Large intestine (tissue), 3 donors: ENCODE results near the gene SMAD3. TPM values are rescaled to one million over a fixed set of nuclear protein-coding genes. Genes with fewer than 3 reads are reported as not detected.

ENCODE experiments used
- DNase-seq, 2 donors: peaks; one replicate each; pipeline versions ENCODE4 v3.0.0 to v3.0.0-alpha.2; 2013
- H3K27ac ChIP-seq: one replicate; pipeline ENCODE4 v1.5.1; 2013; ENCODE audit warnings: low read length
- H3K27me3 ChIP-seq: 2 replicates; pipeline ENCODE4 v1.6.1; 2013; ENCODE audit warnings: low read length; ENCODE audit not compliant: control insufficient read depth, insufficient read depth
- H3K36me3 ChIP-seq: 2 replicates; pipeline ENCODE4 v1.6.1; 2013; ENCODE audit warnings: low read length; ENCODE audit not compliant: control insufficient read depth, insufficient read depth
- H3K4me1 ChIP-seq: one replicate; pipeline ENCODE4 v1.6.1; 2013; ENCODE audit warnings: low read length; ENCODE audit not compliant: control insufficient read depth, insufficient read depth
- H3K4me3 ChIP-seq: one replicate; pipeline ENCODE4 v1.5.1; 2013; ENCODE audit warnings: low read length
- H3K9me3 ChIP-seq: one replicate; pipeline ENCODE4 v1.6.1; 2013; ENCODE audit warnings: mild to moderate bottlenecking, low read depth, low read length, moderate library complexity; ENCODE audit not compliant: control insufficient read depth
- WGBS: methylation state at CpG from one replicate; pipeline ENCODE4 v1.1.5; 2013; ENCODE audit warnings: low lambda C conversion rate; ENCODE audit not compliant: insufficient coverage; 5-methylcytosine and 5-hydroxymethylcytosine counted together
- polyA plus RNA-seq: library from polyadenylated mRNA; unstranded; fragments of 120-200 nt; gene quantifications from one replicate; pipeline ENCODE4 v1.2.1, GENCODE V29; 2013

Gene SMAD3
- polyA plus RNA-seq, 1 donor = 29.4 TPM

GRCh38 chr15:67156426-67156825 lies 91.0 kb downstream of the SMAD3 start:
- Histone ChIP-seq H3K4me1 (peaks cover 4% of the 10 kb centered on the region), H3K9me3 (no peaks in the 10 kb centered on the region), H3K36me3 (peaks cover 14% of the 10 kb centered on the region), H3K4me3 (no peak overlapping the region), H3K27ac (no peak overlapping the region), H3K27me3 (no peaks in the 10 kb centered on the region)
- no CpG with 5 or more reads among the region's 2 CpGs for WGBS
- DNase-seq = no peak

DNA sequence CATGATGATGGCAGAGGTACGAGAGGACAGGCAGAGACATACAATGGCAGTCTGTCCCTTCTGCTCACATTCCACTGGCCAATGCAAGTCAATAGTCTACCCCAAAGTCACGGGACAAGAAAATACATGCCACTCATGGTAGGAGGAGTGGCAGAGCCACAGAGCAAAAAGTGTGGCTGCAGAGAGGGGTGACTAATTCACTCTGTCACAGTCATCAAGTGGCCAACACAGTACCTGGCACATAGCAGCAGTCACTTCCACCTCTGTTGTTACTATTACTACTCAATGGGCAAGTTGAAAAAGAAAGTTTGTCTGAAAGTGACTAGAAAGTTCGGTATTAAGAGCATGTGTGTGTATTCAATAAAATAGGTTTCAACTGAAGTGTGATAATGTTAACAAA lies 91.4 kb downstream of the SMAD3 start:
- H3K27ac ChIP-seq = no peak overlapping the region
- peaks cover 6% of the 10 kb centered on the region for H3K4me1 ChIP-seq
- no peak for DNase-seq
- no peaks in the 10 kb centered on the region for H3K27me3 ChIP-seq
- no CpG with 5 or more reads among the region's 3 CpGs for WGBS
- H3K36me3 ChIP-seq = peaks cover 14% of the 10 kb centered on the region
- H3K9me3 ChIP-seq = no peaks in the 10 kb centered on the region
- no peak overlapping the region for H3K4me3 ChIP-seq

DNA sequence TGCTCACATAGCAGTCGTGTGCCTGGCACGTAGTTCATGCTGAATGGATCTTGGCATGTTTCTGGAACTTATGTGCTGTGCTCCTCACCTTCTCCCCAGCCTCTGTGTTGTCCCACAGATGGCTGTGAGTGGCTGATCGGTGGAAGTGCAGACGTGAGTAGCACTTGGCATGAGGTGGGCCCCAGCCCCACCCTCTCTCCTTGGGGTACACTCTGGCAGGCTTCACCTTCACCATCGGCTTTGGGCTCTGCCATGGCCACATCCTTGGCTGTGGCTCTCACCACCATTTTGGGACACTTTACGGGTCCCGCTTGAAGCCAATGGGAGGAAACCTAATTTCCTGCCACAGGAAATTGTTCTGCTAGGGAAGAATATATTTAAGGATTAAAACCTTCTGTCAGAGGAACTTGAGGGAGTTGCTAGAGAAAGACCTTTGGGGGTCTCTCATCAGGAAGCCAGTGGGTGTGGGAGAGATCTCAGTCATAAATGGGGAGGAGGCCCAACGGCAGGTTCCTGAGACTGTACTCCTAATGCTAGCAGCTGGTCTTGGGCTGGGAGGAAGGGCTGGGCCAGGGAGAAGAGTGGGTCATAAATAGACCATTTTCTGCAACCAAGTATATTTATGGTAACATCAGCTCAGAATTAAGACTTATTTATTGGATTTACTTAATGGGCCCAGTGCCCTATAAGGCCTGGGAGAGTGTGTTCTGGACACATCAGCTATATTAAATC lies 92.3 kb downstream of the SMAD3 start:
- peaks cover 12% of the 10 kb centered on the region for H3K36me3 ChIP-seq
- DNase-seq = no peak
- no peaks in the 10 kb centered on the region for H3K9me3 ChIP-seq
- H3K27me3 ChIP-seq = no peaks in the 10 kb centered on the region
- peaks cover 11% of the 10 kb centered on the region for H3K4me1 ChIP-seq
- no CpG with 5 or more reads among the region's 8 CpGs for WGBS
- no peak overlapping the region for H3K4me3 ChIP-seq
- no peak overlapping the region for H3K27ac ChIP-seq

DNA sequence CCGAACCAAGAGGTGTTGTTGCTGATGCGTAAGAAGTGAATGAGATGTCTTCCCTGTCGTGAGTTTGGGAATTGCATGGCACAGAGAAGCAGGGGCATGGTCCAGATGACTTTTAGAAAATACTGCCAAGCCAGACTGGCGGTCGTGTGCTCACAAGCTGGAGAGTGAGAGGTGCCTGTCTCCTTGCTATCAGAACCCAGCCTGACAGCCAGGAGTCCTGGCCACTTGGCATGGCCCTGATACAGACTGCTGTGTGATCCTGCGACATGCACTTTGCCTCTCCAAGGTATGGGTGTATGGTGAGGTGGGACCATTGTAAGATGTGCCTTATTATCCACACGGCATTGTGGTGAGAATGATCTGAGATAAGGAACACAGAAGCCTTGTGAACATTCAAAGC lies 93.0 kb downstream of the SMAD3 start:
- 100% methylated on average over 1 of the region's 7 CpGs for WGBS
- DNase-seq = no peak
- peaks cover 12% of the 10 kb centered on the region for H3K36me3 ChIP-seq

GRCh38 chr15:67161412-67161811 lies 96.0 kb downstream of the SMAD3 start:
- WGBS = no CpG with 5 or more reads among the region's 5 CpGs
- Histone ChIP-seq H3K9me3 (no peaks in the 10 kb centered on the region), H3K27me3 (no peaks in the 10 kb centered on the region), H3K4me3 (no peak overlapping the region), H3K36me3 (peaks cover 20% of the 10 kb centered on the region), H3K4me1 (peaks cover 15% of the 10 kb centered on the region), H3K27ac (peak overlapping the region; percentile 81)
- no peak for DNase-seq

More for the DNA sequence above, 93.0 kb downstream of the SMAD3 start:
- H3K9me3 ChIP-seq = no peaks in the 10 kb centered on the region
- no peak overlapping the region for H3K27ac ChIP-seq
- H3K4me3 ChIP-seq = no peak overlapping the region
- peaks cover 11% of the 10 kb centered on the region for H3K4me1 ChIP-seq
- no peaks in the 10 kb centered on the region for H3K27me3 ChIP-seq

- WGBS = no CpG with 5 or more reads among the region's 4 CpGs
- H3K27ac ChIP-seq = peak overlapping the region; percentile 81
- no peaks in the 10 kb centered on the region for H3K27me3 ChIP-seq
- H3K9me3 ChIP-seq = no peaks in the 10 kb centered on the region
- H3K36me3 ChIP-seq = peaks cover 25% of the 10 kb centered on the region
- no peak overlapping the region for H3K4me3 ChIP-seq
- peaks cover 15% of the 10 kb centered on the region for H3K4me1 ChIP-seq
- DNase-seq = peak; percentile 70 to 87
Measured at GRCh38 chr15:67161881-67162280, 96.5 kb downstream of the SMAD3 start.

- H3K27ac ChIP-seq = no peak overlapping the region
- H3K9me3 ChIP-seq = no peaks in the 10 kb centered on the region
- peaks cover 15% of the 10 kb centered on the region for H3K4me1 ChIP-seq
- peaks cover 37% of the 10 kb centered on the region for H3K36me3 ChIP-seq
- WGBS = no CpG with 5 or more reads among the region's 6 CpGs
- no peak for DNase-seq
- no peaks in the 10 kb centered on the region for H3K27me3 ChIP-seq
- H3K4me3 ChIP-seq = no peak overlapping the region
Measured at GRCh38 chr15:67163180-67163579, 97.8 kb downstream of the SMAD3 start.

GRCh38 chr15:67164401-67164791 lies 99.0 kb downstream of the SMAD3 start:
- Histone ChIP-seq H3K27me3 (no peaks in the 10 kb centered on the region), H3K4me3 (no peak overlapping the region), H3K36me3 (peaks cover 48% of the 10 kb centered on the region), H3K27ac (no peak overlapping the region), H3K4me1 (peaks cover 15% of the 10 kb centered on the region), H3K9me3 (no peaks in the 10 kb centered on the region)
- peak in 1 of 2 donors; percentile 46 for DNase-seq
- no CpG with 5 or more reads among the region's 5 CpGs for WGBS

- H3K4me3 ChIP-seq = no peak overlapping the region
- H3K27ac ChIP-seq = no peak overlapping the region
- H3K9me3 ChIP-seq = no peaks in the 10 kb centered on the region
- no peak for DNase-seq
- peaks cover 15% of the 10 kb centered on the region for H3K4me1 ChIP-seq
- WGBS = no CpG with 5 or more reads among the region's 17 CpGs
- peaks cover 53% of the 10 kb centered on the region for H3K36me3 ChIP-seq
- no peaks in the 10 kb centered on the region for H3K27me3 ChIP-seq
Measured at GRCh38 chr15:67164811-67165253, 99.4 kb downstream of the SMAD3 start.

DNA sequence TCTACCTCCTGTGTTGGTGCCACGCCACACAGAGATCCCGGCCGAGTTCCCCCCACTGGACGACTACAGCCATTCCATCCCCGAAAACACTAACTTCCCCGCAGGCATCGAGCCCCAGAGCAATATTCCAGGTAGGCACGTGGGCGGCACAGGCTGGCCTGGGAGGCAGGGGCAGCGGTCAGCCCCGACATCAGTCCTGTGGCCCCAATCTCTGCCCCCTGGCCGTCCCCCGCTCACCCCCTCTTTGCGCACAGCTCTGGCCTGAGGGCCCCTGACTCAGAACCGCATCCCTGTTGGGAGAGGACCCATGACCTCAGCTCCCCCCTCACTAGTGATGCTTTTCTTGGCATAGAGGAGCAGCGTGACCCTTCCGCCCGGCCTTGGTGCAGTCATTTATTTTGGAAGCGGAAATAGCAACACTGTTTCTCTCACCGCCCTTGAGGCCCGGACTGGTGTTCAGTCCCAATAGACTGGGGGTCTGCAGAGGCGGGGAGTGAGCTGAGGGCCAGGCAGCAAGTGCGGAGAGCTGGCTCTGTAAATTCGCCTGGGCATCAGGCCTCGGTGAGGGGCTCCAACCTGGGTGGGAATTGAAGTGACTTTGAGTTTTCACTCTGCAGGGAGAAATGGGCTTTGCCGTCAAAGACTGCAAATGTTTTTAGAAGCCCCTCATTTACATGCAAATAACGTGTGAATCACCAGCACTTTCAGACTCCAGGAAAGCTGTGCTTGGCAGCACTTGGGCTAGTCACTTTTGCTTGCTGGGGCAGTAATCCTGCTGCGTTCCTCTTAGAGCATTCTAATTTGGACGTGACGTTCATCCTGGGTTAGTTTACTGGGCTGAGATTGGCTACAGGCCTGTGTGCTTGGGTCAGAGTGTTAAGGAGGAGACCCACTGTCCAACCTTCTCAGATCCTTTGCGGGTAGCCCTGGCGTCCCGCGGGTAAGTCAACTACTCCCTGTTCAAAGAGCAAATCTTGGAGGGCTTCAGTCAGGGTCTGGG lies 100.2 kb downstream of the SMAD3 start:
- Histone ChIP-seq H3K27ac (no peak overlapping the region), H3K36me3 (peaks cover 60% of the 10 kb centered on the region), H3K9me3 (no peaks in the 10 kb centered on the region), H3K27me3 (no peaks in the 10 kb centered on the region), H3K4me1 (peaks cover 15% of the 10 kb centered on the region), H3K4me3 (no peak overlapping the region)
- no peak for DNase-seq
- no CpG with 5 or more reads among the region's 34 CpGs for WGBS
